CD4-positive, alpha-beta T cell (primary cell): Measurements from ENCODE around the gene HK1. TPM values are rescaled to one million over a fixed set of nuclear protein-coding genes. Genes with fewer than 3 reads are reported as not detected.

Experiments
- ATAC-seq: fragments of 200-7000 bp; cut with Tn5 transposase; one replicate; pipeline ENCODE4 v1.10.0; 2022; ENCODE audit warnings: mild to moderate bottlenecking; ENCODE audit not compliant: poor library complexity
- CTCF ChIA-PET: fragments of 350-600 bp; sonication (Branson Sonifier 250); formaldehyde crosslinking; loops from one replicate; lab custom pipeline; 2021; ENCODE audit warnings: antibody characterized with exemption, inconsistent platforms; lab: Charles Lee
- POLR2A ChIA-PET: fragments of 350-600 bp; sonication (Branson Sonifier 250); formaldehyde crosslinking; loops from one replicate; lab custom pipeline; 2021; ENCODE audit warnings: antibody characterized with exemption, inconsistent platforms; lab: Charles Lee
- DNase-seq, 14 experiments: peaks; one replicate each; pipeline ENCODE4 v3.0.0-alpha.2; 2013 to 2020; ENCODE audit warnings: mixed read lengths in 2 of 14
- H3K27ac ChIP-seq, 2 donors: one replicate each; pipeline versions ENCODE4 v1.5.1 to v1.7.0; 2013; ENCODE audit warnings: low read length in 2 of 2, low read depth in 1 of 2, mild to moderate bottlenecking in 1 of 2
- H3K27me3 ChIP-seq, 2 experiments: 1 replicate in 1 of 2; 2 replicates in 1 of 2; pipeline versions ENCODE4 v1.6.1 to v1.7.0; 2013; ENCODE audit warnings: low read length in 2 of 2, control low read depth in 1 of 2, mild to moderate bottlenecking in 1 of 2, moderate library complexity in 1 of 2; ENCODE audit not compliant: insufficient read depth in 2 of 2, control insufficient read depth in 1 of 2
- H3K36me3 ChIP-seq: one replicate; pipeline ENCODE4 v1.6.1; 2013; ENCODE audit warnings: low read length, control low read depth; ENCODE audit not compliant: insufficient read depth
- H3K4me1 ChIP-seq: one replicate; pipeline ENCODE4 v1.6.1; 2013; ENCODE audit warnings: low read length, control low read depth; ENCODE audit not compliant: insufficient read depth
- H3K4me3 ChIP-seq: one replicate; pipeline ENCODE4 v1.5.1; 2013; ENCODE audit warnings: mild to moderate bottlenecking, low read length, moderate library complexity
- H3K9me3 ChIP-seq, 2 experiments: 1 replicate in 1 of 2; 2 replicates in 1 of 2; pipeline versions ENCODE4 v1.6.1 to v1.7.0; 2013; ENCODE audit warnings: low read length in 2 of 2, mild to moderate bottlenecking in 2 of 2, control low read depth in 1 of 2, moderate library complexity in 1 of 2; ENCODE audit not compliant: control insufficient read depth in 1 of 2, insufficient read depth in 1 of 2
- H3K27ac Mint-ChIP-seq: one replicate; pipeline ENCODE4 v1.8.0; 2020; ENCODE audit warnings: mixed read lengths
- H3K27me3 Mint-ChIP-seq: one replicate; pipeline ENCODE4 v1.8.0; 2021; ENCODE audit warnings: mixed read lengths
- H3K36me3 Mint-ChIP-seq: one replicate; pipeline ENCODE4 v1.8.0; 2021; ENCODE audit warnings: low read depth, mixed read lengths
- H3K4me1 Mint-ChIP-seq: one replicate; pipeline ENCODE4 v1.8.0; 2021; ENCODE audit warnings: low read depth, mixed read lengths
- H3K4me3 Mint-ChIP-seq: one replicate; pipeline ENCODE4 v1.8.0; 2020; ENCODE audit warnings: mild to moderate bottlenecking, mixed read lengths
- H3K9me3 Mint-ChIP-seq: one replicate; pipeline ENCODE4 v1.8.0; 2020; ENCODE audit warnings: mixed read lengths
- CTCF ChIP-seq: fragments of 200-600 bp; IDR thresholded peaks from one replicate; pipeline ENCODE4 v1.8.0; 2022; ENCODE audit warnings: antibody characterized with exemption, mild to moderate bottlenecking
- intact Hi-C, 2 experiments: fragments of 100-400 bp; cut with DNase I in 1 of 2; cut with micrococcal nuclease in 1 of 2; formaldehyde crosslinking; loops; one replicate each; pipeline versions ENCODE4 v1.15.1 to v1.9.0; 2023 to 2025; cut with DNase I, micrococcal nuclease
- total RNA-seq, 174 experiments: library from RNA in 2 of 174; stranded (reverse) in 2 of 174; gene quantifications; one replicate each; pipeline ENCODE4 v1.2.3 and lab custom pipeline; 2021 to 2026

HK1 gene
- total RNA-seq, 2 experiments from 2014 or later, result 45.6 to 48.1 TPM

GRCh38 chr10:69242852-69243212 lies 35.5 kb upstream of the HK1 start:
- Mint-ChIP-seq H3K4me3 (no peak overlapping the region), H3K27me3 (no peaks in the 10 kb centered on the region), H3K27ac (no peak overlapping the region), H3K9me3 (no peaks in the 10 kb centered on the region), H3K4me1 (peaks cover under 1% of the 10 kb centered on the region), H3K36me3 (peaks cover 37% of the 10 kb centered on the region)
- ChIA-PET CTCF (interaction anchor here (1.0 kb wide), 1 partner anchor 273 kb away, joined by 3 read pairs; no protein-coding TSS in a partner anchor), POLR2A (no interaction called here)
- intact Hi-C loops, result loop anchor here in 1 of 2 experiments (5.0 kb wide), 1 partner anchor 59 kb away; no protein-coding TSS in a partner anchor
- Histone ChIP-seq H3K4me3 (no peak overlapping the region), H3K36me3 (peaks cover 24% of the 10 kb centered on the region), H3K4me1 (peaks cover 11% of the 10 kb centered on the region), H3K27me3 (no peaks in the 10 kb centered on the region), H3K27ac (no peak overlapping the region), H3K9me3 (no peaks in the 10 kb centered on the region)
- no peak for TF ChIP-seq CTCF
- ATAC-seq (no peak), DNase-seq (no peak)

DNA sequence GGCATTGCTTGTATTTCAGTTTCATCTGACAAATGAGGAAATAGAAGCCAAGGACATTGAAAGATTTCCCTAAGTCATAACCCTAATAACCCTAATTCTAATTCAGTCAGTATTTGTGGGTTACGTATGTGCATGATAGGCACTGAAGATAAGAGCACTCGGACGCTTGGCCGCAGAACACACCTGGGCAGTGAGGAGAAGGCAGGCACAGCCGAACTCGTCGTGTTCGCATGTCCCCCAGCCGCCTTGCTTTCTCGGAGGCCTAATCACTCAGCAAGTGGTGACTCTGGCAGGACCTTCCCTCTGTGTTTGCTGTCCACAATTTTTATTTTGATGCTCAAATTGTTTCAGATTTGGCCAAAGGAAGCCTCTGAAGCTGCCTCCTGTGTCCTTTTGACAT lies 34.5 kb upstream of the HK1 start:
- intact Hi-C loops, result loop anchor here in 1 of 2 experiments (5.0 kb wide), 1 partner anchor 58 kb away; no protein-coding TSS in a partner anchor
- H3K27ac ChIP-seq, result no peak overlapping the region
- no peak for DNase-seq
- H3K4me1 ChIP-seq, result peaks cover 8% of the 10 kb centered on the region
- H3K4me3 Mint-ChIP-seq, result no peak overlapping the region
- TF ChIP-seq CTCF, result no peak
- H3K36me3 Mint-ChIP-seq, result peaks cover 41% of the 10 kb centered on the region
- no peaks in the 10 kb centered on the region for H3K9me3 ChIP-seq
- CTCF ChIA-PET, result no interaction called here
- H3K27me3 Mint-ChIP-seq, result no peaks in the 10 kb centered on the region
- peaks cover 24% of the 10 kb centered on the region for H3K36me3 ChIP-seq
- H3K4me3 ChIP-seq, result no peak overlapping the region
- no peaks in the 10 kb centered on the region for H3K27me3 ChIP-seq
- no peak overlapping the region for H3K27ac Mint-ChIP-seq
- ATAC-seq, result no peak
- POLR2A ChIA-PET, result no interaction called here
- no peaks in the 10 kb centered on the region for H3K9me3 Mint-ChIP-seq
- no peaks in the 10 kb centered on the region for H3K4me1 Mint-ChIP-seq

DNA sequence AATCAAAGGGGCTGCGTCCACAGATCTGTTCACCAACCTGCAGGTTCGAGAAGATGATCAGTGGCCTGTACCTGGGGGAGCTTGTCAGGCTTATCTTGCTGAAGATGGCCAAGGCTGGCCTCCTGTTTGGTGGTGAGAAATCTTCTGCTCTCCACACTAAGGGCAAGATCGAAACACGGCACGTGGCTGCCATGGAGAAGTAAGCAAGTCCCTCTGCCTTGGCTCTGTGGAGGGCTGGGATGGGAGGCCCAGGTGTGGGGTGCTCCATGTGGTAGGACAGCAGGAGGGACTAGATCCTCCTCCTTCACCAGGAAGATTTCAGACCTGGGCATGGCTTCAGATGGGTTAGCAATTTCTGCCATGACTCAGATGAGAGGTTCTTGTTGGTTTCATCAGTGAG lies 32.3 kb upstream of the HK1 start:
- Mint-ChIP-seq H3K27me3 (no peaks in the 10 kb centered on the region), H3K36me3 (peaks cover 47% of the 10 kb centered on the region), H3K27ac (no peak overlapping the region), H3K4me3 (no peak overlapping the region), H3K9me3 (no peaks in the 10 kb centered on the region), H3K4me1 (no peaks in the 10 kb centered on the region)
- TF ChIP-seq CTCF, result no peak
- H3K9me3 ChIP-seq, result no peaks in the 10 kb centered on the region
- ChIA-PET POLR2A (interaction anchor here (1.0 kb wide), 1 partner anchor 144 kb away, joined by 3 read pairs; no protein-coding TSS in a partner anchor), CTCF (interaction anchor here (1.0 to 1.5 kb wide), 2 partner anchors 59 to 146 kb away, joined by 3 to 4 read pairs; no protein-coding TSS in a partner anchor)
- intact Hi-C loops, result no loop called here
- peaks cover 29% of the 10 kb centered on the region for H3K36me3 ChIP-seq
- H3K27me3 ChIP-seq, result no peaks in the 10 kb centered on the region
- no peaks in the 10 kb centered on the region for H3K4me1 ChIP-seq
- no peak overlapping the region for H3K4me3 ChIP-seq
- H3K27ac ChIP-seq, result no peak overlapping the region
- no peak for DNase-seq
- no peak for ATAC-seq
